GM18873 (cell line): Measurements from ENCODE around the gene DUSP9.

Experiments
- ATAC-seq: cut with Tn5 transposase; IDR thresholded peaks from one replicate; pipeline ENCODE4 v1.9.1; 2021; ENCODE audit warnings: mild to moderate bottlenecking, moderate library complexity, moderate number of reproducible peaks; ENCODE audit not compliant: unreplicated experiment, low FRiP score

Gene DUSP9

GRCh38 chrX:153645921-153646488, 998 bp upstream of the DUSP9 start:
- ATAC-seq, result no peak

DNA sequence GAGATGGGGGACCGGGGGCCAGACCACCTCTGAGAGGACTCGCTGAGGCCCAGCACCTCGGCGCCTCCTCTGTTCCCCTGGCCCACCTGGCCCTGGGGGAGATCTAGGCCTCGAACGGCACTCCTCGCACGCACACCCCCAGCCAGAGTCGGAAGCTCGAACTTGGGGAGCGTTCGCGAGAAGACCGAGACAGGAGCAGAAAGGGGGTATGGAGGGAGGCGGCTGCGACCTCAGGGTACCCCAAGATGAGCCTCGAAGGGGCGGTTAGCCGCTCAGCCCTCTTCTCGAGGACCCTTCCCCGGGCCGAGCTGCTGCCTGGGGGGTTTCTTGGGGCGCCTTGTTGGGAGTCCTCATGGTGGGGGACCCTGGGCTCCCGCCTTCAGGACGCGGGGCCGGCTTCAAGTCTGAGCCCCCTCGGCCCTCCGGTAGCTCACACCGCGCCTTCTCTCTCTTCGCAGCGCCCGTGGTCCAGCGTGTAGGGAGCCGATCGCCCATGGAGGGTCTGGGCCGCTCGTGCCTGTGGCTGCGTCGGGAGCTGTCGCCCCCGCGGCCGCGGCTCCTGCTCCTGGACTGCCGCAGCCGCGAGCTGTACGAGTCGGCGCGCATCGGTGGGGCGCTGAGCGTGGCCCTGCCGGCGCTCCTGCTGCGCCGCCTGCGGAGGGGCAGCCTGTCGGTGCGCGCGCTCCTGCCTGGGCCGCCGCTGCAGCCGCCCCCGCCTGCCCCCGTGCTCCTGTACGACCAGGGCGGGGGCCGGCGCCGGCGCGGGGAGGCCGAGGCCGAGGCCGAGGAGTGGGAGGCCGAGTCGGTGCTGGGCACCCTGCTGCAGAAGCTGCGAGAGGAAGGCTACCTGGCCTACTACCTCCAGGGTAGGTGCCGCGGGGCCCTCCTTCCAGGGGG, 706 bp downstream of the DUSP9 start:
- ATAC-seq, result no peak

DNA sequence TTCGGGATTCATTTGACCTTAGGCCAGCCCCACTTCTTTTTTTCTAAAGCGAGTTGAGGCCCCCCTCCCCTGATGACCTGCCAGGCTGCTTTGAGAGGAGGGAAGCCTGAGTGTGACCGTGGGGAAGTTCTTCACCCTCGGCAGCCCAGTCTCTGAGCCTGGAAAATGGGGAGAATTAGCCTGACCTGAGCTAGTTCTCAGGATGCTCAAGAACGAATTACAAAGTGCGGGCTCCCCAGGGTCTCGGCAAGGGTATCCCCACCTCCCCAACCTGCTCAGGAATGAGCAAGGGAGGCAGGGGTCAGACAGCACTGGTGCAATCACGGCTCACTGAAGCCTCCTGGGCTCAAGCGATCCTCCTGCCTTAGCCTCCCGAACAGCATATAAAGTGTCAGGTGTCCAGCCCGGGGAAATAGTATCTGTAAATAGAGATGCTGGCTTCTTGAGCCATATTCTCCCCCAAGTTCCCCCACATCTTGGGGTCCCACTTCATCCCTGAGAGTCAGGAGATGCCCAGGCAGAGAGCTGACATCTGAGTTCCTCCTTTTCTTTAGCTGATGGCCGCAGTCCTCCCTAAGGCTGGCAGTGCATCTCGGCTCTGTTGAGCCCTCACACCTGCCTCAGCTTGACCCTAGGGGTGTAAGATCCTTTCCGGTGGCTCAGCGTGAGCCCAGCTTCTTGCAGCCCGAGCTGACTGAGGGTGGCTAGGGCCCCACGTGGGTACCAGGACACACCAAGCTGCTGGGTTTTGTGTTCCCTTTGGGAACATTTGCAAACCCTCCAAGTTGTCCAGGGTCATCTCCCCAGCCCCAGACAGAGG, 1.6 kb downstream of the DUSP9 start:
- no peak for ATAC-seq

GRCh38 chrX:153649178-153649914, 2.3 kb downstream of the DUSP9 start:
- no peak for ATAC-seq

DNA sequence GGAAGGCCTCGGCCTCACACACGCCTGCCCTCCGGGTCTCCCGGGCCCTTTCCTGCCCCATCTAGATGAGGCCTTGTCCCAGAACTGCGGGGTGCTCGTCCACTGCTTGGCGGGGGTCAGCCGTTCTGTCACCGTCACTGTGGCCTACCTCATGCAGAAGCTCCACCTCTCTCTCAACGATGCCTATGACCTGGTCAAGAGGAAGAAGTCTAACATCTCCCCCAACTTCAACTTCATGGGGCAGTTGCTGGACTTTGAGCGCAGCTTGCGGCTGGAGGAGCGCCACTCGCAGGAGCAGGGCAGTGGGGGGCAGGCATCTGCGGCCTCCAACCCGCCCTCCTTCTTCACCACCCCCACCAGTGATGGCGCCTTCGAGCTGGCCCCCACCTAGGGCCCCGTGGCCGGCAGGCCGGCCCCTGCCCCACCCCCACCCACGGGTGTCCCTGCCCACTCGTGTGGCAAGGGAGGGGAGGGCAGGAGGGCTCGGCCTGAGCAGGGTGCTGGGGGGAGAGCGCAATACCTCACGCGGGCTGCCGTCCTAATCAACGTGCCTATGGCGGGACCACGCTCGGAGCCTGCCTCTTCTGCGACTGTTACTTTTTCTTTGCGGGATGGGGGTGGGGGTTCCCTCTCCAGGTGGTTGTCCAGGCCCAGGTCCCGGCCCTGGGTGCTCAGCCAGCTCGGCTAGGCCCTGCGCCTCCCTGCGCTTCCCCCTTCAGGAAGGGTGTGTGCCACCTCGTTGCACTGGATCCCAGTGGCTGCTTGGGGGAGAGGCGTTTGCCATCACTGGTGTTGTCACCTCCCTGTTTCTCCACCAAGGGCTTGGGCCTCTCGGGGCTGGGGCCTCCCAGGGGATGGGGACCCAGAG, 3.1 kb downstream of the DUSP9 start:
- ATAC-seq, result no peak

DNA sequence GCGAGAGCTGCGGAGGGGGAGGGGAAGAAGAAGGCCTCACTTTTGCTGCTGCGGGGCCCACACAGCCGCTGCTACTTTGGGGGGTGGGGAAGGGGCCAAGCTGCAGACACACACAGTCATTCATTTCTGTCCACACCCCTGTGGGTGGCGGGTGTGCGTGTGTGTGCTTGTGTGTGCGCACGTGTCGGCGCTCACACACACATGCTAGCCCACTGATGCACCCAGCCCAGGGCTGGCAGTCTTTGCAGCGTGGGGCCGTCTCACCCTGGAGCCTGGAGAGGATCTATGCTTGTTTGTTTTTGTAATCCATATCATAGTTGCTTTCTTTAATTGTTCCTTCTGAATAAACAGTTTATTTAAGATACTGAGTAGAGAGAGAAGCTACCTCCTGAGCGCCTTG, 4.0 kb downstream of the DUSP9 start:
- ATAC-seq, result no peak

- no peak for ATAC-seq
Measured at GRCh38 chrX:153651540-153652079, 4.6 kb downstream of the DUSP9 start.

- ATAC-seq, result no peak
Measured at GRCh38 chrX:153653556-153653955, 6.6 kb downstream of the DUSP9 start.

DNA sequence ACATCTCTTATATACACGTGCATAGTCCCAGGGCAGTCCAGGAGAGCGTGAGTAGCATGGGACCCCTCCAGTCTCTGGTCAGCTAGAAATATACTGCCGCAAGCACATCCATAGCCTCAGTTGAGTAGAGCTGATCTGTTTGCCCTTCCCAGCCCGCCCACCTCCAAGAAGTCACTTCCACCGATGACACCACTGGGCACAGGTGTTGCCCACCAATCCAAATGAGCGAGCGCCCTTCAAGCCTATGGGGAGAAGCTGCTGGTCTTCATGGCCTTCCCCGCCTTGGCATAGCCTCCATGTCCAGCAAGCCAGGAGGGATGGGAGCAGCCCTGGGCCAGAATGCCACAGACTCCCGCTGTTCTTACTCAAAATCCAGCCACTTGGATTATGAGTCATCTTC, 10.2 kb downstream of the DUSP9 start:
- no peak for ATAC-seq

- ATAC-seq, result no peak
Measured at GRCh38 chrX:153659268-153659667, 12.3 kb downstream of the DUSP9 start.

- ATAC-seq, result no peak
Measured at GRCh38 chrX:153662266-153662665, 15.3 kb downstream of the DUSP9 start.

DNA sequence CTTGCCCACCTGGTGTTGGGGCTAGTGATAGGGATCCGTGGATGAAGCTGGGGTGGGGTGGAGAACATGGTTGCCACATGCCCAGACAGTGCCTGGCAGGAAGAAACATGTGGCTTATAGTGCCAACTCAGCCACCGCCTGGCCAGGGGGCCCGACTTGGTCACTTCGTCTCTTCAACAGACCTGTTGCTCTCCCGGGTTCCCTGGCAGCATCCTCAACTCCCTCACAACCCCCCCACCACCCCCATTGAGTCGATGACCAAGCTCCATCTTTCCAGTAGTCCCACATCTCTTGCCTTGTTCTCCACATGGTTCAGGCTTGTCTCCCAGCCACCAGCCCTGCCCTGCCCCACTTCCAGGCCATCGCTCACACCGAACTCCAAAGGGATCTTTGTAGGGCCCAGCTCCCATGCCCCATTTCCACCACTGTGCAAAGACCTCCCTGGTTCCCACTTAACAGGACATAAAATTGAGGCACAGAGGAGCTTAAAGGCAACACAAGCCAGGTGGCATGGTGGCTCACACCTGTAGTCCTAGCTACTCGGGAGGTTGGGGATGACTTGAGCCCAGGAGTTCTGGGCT, 18.8 kb downstream of the DUSP9 start:
- ATAC-seq, result no peak

GRCh38 chrX:153667281-153667955, 20.4 kb downstream of the DUSP9 start:
- no peak for ATAC-seq

DNA sequence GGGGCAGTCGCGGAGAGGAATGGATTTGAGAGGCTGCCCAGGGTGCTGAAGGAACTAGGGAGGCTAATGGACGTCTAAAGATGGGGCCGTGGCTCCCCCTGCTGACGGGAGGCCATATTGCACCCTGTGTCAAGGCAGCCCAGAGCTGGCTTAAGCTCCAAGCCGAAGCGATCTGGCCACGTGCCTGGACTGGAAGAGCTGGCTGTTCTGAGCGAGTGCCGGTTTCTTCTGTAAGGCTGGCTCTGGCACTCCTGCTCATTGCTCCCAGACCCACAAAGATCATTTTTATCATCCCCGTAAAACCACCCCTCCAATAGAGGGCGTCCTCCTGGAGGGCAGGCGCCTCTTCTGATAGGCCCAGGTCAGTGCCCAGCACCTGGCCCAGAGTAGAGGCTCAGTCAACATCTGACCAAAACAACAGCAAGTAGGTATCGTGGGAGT, 21.0 kb downstream of the DUSP9 start:
- no peak for ATAC-seq

DNA sequence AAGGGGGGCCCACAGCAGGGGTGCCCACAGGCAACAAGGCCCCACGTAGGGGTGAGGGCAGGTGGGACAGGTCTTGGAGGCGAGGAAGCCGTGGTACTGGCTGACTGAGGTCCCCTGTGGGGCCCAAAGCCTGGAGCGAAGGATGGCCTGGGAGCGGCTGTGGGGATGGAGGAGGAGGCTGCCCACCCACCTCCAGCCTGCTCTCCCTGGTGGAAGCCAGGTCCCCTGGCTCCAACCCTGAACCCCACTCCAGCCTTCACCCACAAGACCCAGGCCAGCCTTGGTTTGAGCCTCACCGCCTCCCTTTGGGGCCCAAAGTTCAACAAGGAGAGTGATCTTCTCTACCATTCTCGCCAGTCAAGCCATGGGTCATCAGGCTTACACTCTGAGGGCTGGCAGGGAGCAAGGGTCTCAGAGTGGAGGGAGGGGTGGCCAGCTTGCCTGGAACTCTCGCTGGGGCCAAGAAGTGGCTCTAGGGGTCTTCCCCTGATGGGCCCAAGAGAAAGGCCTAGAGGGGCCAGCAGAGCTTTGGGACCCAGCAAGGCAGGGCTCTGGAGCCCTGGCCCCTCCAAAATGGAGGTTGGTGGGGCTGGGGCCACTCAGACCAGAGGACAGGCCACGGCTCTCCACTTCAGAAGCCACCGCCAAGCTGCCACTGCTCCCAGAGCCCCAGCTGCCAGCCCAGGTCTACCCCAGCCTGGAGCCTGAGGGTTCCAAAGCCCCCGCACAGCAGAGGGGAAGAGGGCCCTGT, 21.6 kb downstream of the DUSP9 start:
- no peak for ATAC-seq

DNA sequence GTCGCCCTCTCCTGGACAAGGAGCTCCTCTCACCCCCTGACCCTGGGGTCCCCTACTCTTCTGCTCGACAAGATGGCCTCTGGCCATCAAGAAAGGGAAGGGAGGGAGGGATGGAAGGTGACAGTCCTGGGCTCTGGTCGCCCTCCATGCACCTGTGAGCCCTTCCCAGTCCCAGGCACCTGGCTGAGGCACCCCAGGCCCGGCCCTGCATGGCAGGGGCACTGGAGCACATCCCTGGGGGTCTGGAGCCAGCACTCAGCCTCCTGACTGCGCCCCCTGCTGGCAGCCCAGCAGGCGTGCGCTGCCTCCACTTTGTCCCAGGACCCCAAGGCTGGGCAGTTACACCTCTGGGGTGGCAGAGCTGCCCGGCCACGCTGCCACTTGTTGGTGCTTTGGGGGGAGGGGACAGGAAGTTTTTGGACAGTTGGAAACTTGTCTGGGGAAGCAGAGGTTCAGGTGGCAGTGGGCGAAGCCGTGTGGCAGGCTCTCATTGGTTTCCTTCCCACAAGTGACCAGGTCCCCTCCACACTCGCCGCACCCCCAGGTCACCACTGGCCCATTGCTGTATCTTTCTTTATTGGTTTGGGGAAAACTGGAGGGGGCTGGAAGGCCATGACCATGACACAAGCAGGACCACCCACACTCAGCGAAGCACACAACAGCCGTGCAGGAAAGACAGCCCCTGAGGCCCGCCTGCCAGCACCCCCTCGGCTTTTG, 22.3 kb downstream of the DUSP9 start:
- ATAC-seq, result no peak
